ENCODE results near the gene NPHP4. TPM values are rescaled to one million over a fixed set of nuclear protein-coding genes. Genes with fewer than 3 reads are reported as not detected.

Gene NPHP4
- total RNA-seq, 1 experiment from 2014 or later, result 20.0 TPM

- Histone ChIP-seq H3K27me3 (ENCODE audit: insufficient read depth, low read length) (no peaks in the 10 kb centered on the region), H3K79me2 (ENCODE audit: insufficient read depth, low read length) (no peaks in the 10 kb centered on the region), H4K20me1 (ENCODE audit: insufficient read depth) (no peaks in the 10 kb centered on the region), H3K9me2 (ENCODE audit: insufficient read depth) (no peaks in the 10 kb centered on the region), H3K27ac (ENCODE audit: low read depth, low read length) (no peak overlapping the region), H3K4me2 (ENCODE audit: low read length) (no peak overlapping the region), H2AFZ (ENCODE audit: low read depth, low read length, poor library complexity, severe bottlenecking) (no peak overlapping the region), H3K4me3 (replicated peaks in 1 of 2; ENCODE audit: low read depth in 1 of 2, low read length in 2 of 2) (no peak overlapping the region), H3K9me3 (ENCODE audit: control insufficient read depth in 1 of 2, insufficient read depth in 1 of 2, low read depth in 1 of 2, low read length in 2 of 2) (no peaks in the 10 kb centered on the region), H3K36me3 (ENCODE audit: control insufficient read depth in 1 of 2, insufficient read depth in 2 of 2, low read length in 2 of 2) (no peaks in the 10 kb centered on the region; a peak in 1 of 4 replicates), H3K9ac (ENCODE audit: low read length) (no peak overlapping the region), H3K4me1 (ENCODE audit: control insufficient read depth in 1 of 2, insufficient read depth in 2 of 2, low read length in 2 of 2) (no peaks in the 10 kb centered on the region)
- ChIA-PET RAD21 (ENCODE audit: low non-redundant PET in 1 of 2, low total read pairs in 2 of 2, uncharacterized antibody in 2 of 2, unreplicated experiment in 2 of 2) (no interaction called here), POLR2A (no interaction called here), CTCF (no interaction called here)
- intact Hi-C loops (cut with micrococcal nuclease), result no loop called here
- no peak for ATAC-seq
- TF ChIP-seq SRF (IDR thresholded peaks at IDR 0.05; ENCODE audit: low read depth) (no peak), JUND (IDR thresholded peaks at IDR 0.05) (no peak), TCF7L2 (IDR thresholded peaks at IDR 0.05; ENCODE audit: borderline replicate concordance, extremely low read depth, insufficient read depth, insufficient read length) (no peak), FOSL1 (IDR thresholded peaks at IDR 0.05; ENCODE audit: low read depth) (no peak), EGR1 (IDR thresholded peaks at IDR 0.05; ENCODE audit: low read depth) (no peak), CTCF (IDR thresholded peaks at IDR 0.05 in 2 of 3, conservative IDR thresholded peaks at IDR 0.05 in 1 of 3; ENCODE audit: borderline replicate concordance in 1 of 3, insufficient read depth in 1 of 3, low read depth in 2 of 3, low read length in 2 of 3) (no peak), EZH2phosphoT487 (IDR thresholded peaks at IDR 0.05; ENCODE audit: borderline replicate concordance) (no peak), CBX3 (IDR thresholded peaks at IDR 0.05; ENCODE audit: low read depth) (no peak)
- no TSS peak for BruUV-seq (replicated peaks)
- no peak for DNase-seq (ENCODE audit: low read depth, low spot score)
These were observed 128.0 kb downstream of the NPHP4 start for GRCh38 chr1:5864256-5864655.

GRCh38 chr1:5863238-5863637 lies 129.0 kb downstream of the NPHP4 start:
- ChIA-PET RAD21 (ENCODE audit: low non-redundant PET in 1 of 2, low total read pairs in 2 of 2, uncharacterized antibody in 2 of 2, unreplicated experiment in 2 of 2) (no interaction called here), POLR2A (no interaction called here), CTCF (no interaction called here)
- H3K4me3 ChIP-seq (replicated peaks in 1 of 2; ENCODE audit: low read depth in 1 of 2, low read length in 2 of 2), result no peak overlapping the region
- no peaks in the 10 kb centered on the region for H3K9me2 ChIP-seq (ENCODE audit: insufficient read depth)
- BruUV-seq (replicated peaks), result no TSS peak
- no peaks in the 10 kb centered on the region for H4K20me1 ChIP-seq (ENCODE audit: insufficient read depth)
- no peaks in the 10 kb centered on the region for H3K79me2 ChIP-seq (ENCODE audit: insufficient read depth, low read length)
- H3K9ac ChIP-seq (ENCODE audit: low read length), result no peak overlapping the region
- H2AFZ ChIP-seq (ENCODE audit: low read depth, low read length, poor library complexity, severe bottlenecking), result no peak overlapping the region
- no peak overlapping the region for H3K4me2 ChIP-seq (ENCODE audit: low read length)
- no peak for ATAC-seq
- no peaks in the 10 kb centered on the region for H3K4me1 ChIP-seq (ENCODE audit: control insufficient read depth in 1 of 2, insufficient read depth in 2 of 2, low read length in 2 of 2)
- no peak overlapping the region for H3K27ac ChIP-seq (ENCODE audit: low read depth, low read length)
- no peaks in the 10 kb centered on the region for H3K9me3 ChIP-seq (ENCODE audit: control insufficient read depth in 1 of 2, insufficient read depth in 1 of 2, low read depth in 1 of 2, low read length in 2 of 2)
- H3K27me3 ChIP-seq (ENCODE audit: insufficient read depth, low read length), result no peaks in the 10 kb centered on the region
- no peak for DNase-seq (ENCODE audit: low read depth, low spot score)
- H3K36me3 ChIP-seq (ENCODE audit: control insufficient read depth in 1 of 2, insufficient read depth in 2 of 2, low read length in 2 of 2), result no peaks in the 10 kb centered on the region; a peak in 1 of 4 replicates
- intact Hi-C loops (cut with micrococcal nuclease), result no loop called here
- TF ChIP-seq RAD21 (IDR thresholded peaks at IDR 0.05; ENCODE audit: low read depth), result no peak
- no peak for TF ChIP-seq EZH2 (IDR thresholded peaks at IDR 0.05)
- no peak for TF ChIP-seq REST (IDR thresholded peaks at IDR 0.05; ENCODE audit: low read depth)
- TF ChIP-seq ZBTB33 (IDR thresholded peaks at IDR 0.05; ENCODE audit: extremely low read depth, insufficient replicate concordance, low read length), result no peak
- no peak for TF ChIP-seq EZH2phosphoT487 (IDR thresholded peaks at IDR 0.05; ENCODE audit: borderline replicate concordance)
- TF ChIP-seq EGR1 (IDR thresholded peaks at IDR 0.05; ENCODE audit: low read depth), result no peak
- TF ChIP-seq TCF7L2 (IDR thresholded peaks at IDR 0.05; ENCODE audit: borderline replicate concordance, extremely low read depth, insufficient read depth, insufficient read length), result no peak
- no peak for TF ChIP-seq ELF1 (IDR thresholded peaks at IDR 0.05; ENCODE audit: borderline replicate concordance, low read depth)
